Neural progenitor cell (in vitro differentiated cells): Measurements from ENCODE around the gene MOGAT3.

Experiments used
- CTCF ChIP-seq: fragments of 200-600 bp; sonication (generic); IDR thresholded peaks from 2 replicates; pipeline ENCODE4 v1.5.1; 2017; ENCODE audit warnings: antibody characterized with exemption, mild to moderate bottlenecking
- EZH2 ChIP-seq: fragments of 200-600 bp; sonication (generic); IDR thresholded peaks from 2 replicates; pipeline ENCODE4 v1.6.1; 2017; ENCODE audit warnings: antibody characterized with exemption, mild to moderate bottlenecking, moderate library complexity
- EZH2phosphoT487 ChIP-seq: fragments of 200-600 bp; sonication (generic); IDR thresholded peaks from 2 replicates; pipeline ENCODE4 v1.6.1; 2017; ENCODE audit warnings: antibody characterized with exemption

GRCh38 chr7:101222275-101222830 lies 21.5 kb upstream of the MOGAT3 start:
- TF ChIP-seq CTCF (no peak), EZH2 (no peak), EZH2phosphoT487 (no peak)
